Measurements from ENCODE around the gene PAM16.

The PAM16 gene

GRCh38 chr16:4362476-4363135 lies 11.5 kb upstream of the PAM16 start:
- no peak for TF ChIP-seq CTCF (IDR thresholded peaks at IDR 0.05; ENCODE audit: insufficient read depth, low read depth, low read length, missing control alignments)
- no peak overlapping the region for H3K4me3 ChIP-seq (ENCODE audit: low read depth, low read length)
- DNase-seq (ENCODE audit: low read depth), result no peak

GRCh38 chr16:4361944-4362311 lies 10.8 kb upstream of the PAM16 start:
- TF ChIP-seq CTCF (IDR thresholded peaks at IDR 0.05; ENCODE audit: insufficient read depth, low read depth, low read length, missing control alignments), result no peak
- no peak overlapping the region for H3K4me3 ChIP-seq (ENCODE audit: low read depth, low read length)
- DNase-seq (ENCODE audit: low read depth), result no peak

- no peak overlapping the region for H3K4me3 ChIP-seq (ENCODE audit: low read depth, low read length)
- TF ChIP-seq CTCF (IDR thresholded peaks at IDR 0.05; ENCODE audit: insufficient read depth, low read depth, low read length, missing control alignments), result no peak
These were observed 10.2 kb upstream of the PAM16 start for GRCh38 chr16:4361033-4361943.

GRCh38 chr16:4360538-4361021 lies 9.5 kb upstream of the PAM16 start:
- no peak for TF ChIP-seq CTCF (IDR thresholded peaks at IDR 0.05; ENCODE audit: insufficient read depth, low read depth, low read length, missing control alignments)
- DNase-seq (ENCODE audit: low read depth), result no peak
- H3K4me3 ChIP-seq (ENCODE audit: low read depth, low read length), result no peak overlapping the region

More at GRCh38 chr16:4361033-4361943, 10.2 kb upstream of the PAM16 start:
- no peak for DNase-seq (ENCODE audit: low read depth)

- no peak overlapping the region for H3K4me3 ChIP-seq (ENCODE audit: low read depth, low read length)
- TF ChIP-seq CTCF (IDR thresholded peaks at IDR 0.05; ENCODE audit: insufficient read depth, low read depth, low read length, missing control alignments), result no peak
- no peak for DNase-seq (ENCODE audit: low read depth)
These were observed 8.8 kb upstream of the PAM16 start for GRCh38 chr16:4359914-4360313.

GRCh38 chr16:4358831-4359561 lies 7.9 kb upstream of the PAM16 start:
- TF ChIP-seq CTCF (IDR thresholded peaks at IDR 0.05; ENCODE audit: insufficient read depth, low read depth, low read length, missing control alignments), result peak; percentile 82
- no peak overlapping the region for H3K4me3 ChIP-seq (ENCODE audit: low read depth, low read length)
- peak; percentile 57 for DNase-seq (ENCODE audit: low read depth)

Measured in GM12865 (cell line).